Fibroblast of gingiva (primary cell): Measurements from ENCODE around the gene APOLD1.
A peak's percentile ranks its signal among the peaks of the same experiment; 100 is the strongest.
"Not testable (repeated sequence)": the region's sequence is repeated elsewhere in the genome, so short reads cannot be mapped to it uniquely, and the experiment has no call there.

ENCODE experiments used
- DNase-seq: peaks from one replicate; pipeline ENCODE4 v3.0.0-alpha.2; 2011; ENCODE audit warnings: low read depth

Gene APOLD1, protein sequence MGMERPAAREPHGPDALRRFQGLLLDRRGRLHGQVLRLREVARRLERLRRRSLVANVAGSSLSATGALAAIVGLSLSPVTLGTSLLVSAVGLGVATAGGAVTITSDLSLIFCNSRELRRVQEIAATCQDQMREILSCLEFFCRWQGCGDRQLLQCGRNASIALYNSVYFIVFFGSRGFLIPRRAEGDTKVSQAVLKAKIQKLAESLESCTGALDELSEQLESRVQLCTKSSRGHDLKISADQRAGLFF

DNA sequence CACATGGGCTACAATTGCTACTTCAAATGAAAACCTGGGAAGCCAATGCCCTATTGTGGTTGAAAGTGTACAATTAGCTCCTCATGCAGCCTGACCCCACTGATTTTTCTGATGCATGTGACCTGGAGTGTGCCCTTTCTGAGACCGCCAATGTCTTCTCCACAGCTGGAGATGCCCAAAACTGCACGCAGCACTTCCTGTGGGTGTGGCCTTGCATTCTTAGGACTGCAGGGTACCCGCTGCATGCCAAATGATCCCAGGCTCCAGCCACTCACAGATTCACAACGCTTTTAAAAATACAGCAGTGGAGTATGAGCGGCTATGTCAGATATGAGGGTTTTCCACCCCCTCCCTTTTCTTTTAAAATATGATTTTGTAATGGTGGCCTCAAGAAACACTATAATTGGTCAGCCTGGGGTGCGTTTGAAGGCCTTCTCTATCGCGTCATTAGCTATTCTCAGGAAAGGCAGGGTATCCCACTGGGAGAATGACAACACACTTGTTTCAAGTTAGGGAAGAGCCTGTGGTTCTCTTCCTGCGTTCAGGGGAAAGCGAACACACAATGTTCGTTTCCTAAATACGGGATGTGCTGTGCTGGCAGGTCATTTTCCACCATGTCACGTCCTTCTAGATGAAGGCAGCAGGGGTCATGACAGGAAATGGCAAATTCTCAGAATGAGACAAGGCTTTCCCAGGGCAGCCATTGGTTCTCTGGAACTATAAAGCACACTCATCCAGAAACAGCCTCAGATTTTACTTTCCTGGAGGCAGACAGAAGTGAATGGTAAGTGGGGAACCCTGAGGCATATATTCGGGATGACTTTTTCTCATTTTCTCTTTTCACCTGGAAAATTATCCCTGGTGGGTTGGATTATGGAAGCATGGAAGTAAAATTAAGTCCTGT lies at the start of gene APOLD1:
APOLD1 (plus strand) TSS at position 749 of the 904 bp plus-strand sequence; CDS start at position 782, 33 bp downstream.
- DNase-seq: no peak

GRCh38 chr12:12736759-12737676 lies 48.4 kb upstream of the APOLD1 start:
- DNase-seq: peak; percentile 64

DNA sequence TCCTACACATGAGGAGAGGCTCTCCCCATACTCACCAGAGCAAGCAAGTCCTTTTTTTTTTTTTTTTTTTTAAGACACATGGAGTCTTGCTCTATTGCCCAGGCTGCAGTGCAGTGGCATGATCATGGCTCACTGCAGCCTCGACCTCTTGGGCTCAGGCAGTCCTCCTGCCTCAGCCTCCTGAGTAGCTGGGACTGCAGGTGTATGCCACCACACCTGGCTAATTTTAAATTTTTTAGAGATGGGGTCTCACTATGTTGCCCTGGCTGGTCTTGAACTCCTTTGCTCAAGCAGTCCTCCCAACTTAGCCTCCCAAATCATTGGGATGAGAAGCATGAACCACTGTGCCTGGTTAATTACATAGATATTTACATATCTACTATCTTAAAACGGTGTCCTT lies 47.3 kb upstream of the APOLD1 start:
- DNase-seq: not testable (repeated sequence)

DNA sequence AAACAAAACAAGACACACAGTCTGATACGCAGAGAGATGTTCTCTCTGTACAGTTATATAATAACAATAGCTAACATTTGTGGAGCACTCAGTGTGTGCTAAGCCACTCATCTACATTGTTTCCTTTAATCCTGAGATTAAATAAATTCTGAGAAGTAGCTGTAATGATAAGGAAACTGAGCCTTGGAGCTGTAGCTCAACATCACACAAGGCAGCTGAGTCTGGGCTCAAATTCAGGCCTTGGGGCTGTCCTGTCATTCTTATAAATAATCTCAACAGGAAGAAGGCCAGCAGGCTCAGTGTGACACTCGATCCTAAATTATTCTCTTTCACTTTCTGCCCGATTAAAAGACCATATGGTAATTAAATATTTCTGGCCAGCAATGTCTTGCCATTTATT lies 43.8 kb upstream of the APOLD1 start:
- DNase-seq: peak; percentile 22

- no peak for DNase-seq
These were observed 40.7 kb upstream of the APOLD1 start for GRCh38 chr12:12744546-12745305.

DNA sequence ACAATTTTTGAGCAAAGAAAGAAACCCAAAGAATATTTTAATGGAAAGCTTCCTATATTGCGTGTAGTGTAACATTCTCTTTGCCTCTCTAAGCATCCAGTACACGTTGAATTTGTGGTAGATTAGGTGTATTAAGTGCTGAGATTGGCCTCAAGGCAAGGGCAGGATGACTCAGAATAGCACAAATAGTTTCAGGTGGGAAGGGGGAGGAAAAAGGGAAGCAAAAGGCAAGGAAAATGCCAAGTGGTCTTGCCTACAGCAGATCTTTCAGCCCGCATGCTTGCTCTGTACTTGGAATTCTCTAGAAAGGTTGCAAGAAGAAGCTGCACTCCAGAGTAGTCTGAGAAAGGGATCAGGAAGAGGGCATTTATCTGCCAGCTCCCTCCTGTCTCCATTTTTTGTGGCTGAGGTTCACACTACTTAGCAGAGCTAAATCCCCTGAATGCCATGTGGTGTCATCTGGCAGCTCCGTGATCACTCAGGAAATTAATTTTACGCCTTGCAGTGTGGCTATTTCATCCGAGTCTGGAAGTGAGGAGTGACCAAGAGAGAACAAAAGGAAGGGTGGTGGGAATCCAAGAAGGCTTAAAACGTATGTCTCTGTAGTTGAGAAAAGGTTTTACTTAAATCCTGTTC lies 39.8 kb upstream of the APOLD1 start:
- DNase-seq: no peak

DNA sequence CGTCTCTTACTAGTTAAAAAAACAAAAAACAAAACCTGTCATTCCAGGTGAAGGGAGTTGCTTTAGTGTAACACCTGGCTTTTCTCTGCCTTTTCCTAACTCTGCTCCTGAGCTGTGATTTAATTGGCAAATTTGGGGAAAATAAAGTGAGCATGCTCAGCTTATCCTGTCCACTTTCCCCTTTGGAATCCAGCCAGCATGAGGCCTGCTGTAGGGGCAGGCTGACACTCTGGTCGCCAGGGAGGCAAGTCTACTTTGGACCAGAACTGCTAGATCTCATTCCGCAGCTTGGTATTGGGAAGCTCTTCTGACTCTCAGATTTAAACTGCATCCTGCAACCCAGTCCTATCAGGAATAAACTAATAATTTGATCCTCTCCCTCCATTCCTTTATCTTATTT lies 38.2 kb upstream of the APOLD1 start:
- DNase-seq: no peak

- no peak for DNase-seq
These were observed 37.4 kb upstream of the APOLD1 start for GRCh38 chr12:12748044-12748443.

DNA sequence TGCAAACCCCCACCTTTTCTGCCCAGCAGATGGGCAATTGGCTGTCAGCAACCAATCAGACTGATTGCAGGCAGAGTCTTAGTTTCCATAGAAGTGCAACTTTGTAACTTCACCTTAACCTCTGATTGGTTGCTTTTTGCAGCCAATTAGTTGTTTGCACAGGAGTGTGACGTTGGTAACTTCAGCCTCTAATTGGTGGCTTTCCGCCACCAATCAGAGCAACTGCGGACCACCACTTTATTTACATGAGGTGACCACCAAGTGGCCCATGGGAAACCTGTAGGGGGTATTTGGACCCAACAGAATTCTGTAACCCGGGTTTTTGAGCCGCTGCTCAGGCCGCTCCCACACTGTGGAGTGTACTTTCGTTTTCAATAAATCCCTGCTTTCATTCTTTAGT lies 36.0 kb upstream of the APOLD1 start:
- peak; percentile 92 for DNase-seq

DNA sequence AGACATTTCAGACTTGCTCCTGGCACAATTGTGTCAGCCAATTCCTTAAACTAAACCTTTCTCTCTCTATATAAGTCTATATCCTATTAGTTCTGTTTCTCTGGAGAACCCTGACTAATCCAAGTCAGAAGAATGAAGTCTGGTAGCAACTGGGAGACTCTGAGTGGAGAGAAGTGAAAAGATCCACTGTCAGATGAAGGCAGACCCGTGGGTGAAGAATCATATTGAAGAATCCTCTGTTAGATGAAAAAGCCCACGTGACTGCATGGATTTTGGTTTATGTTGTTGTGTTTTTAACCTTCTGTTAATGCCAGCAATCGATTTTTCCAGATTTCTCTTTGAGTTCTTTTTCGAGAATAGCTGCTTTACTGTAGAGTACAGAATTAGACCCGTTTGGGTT lies 29.5 kb upstream of the APOLD1 start:
- no peak for DNase-seq

DNA sequence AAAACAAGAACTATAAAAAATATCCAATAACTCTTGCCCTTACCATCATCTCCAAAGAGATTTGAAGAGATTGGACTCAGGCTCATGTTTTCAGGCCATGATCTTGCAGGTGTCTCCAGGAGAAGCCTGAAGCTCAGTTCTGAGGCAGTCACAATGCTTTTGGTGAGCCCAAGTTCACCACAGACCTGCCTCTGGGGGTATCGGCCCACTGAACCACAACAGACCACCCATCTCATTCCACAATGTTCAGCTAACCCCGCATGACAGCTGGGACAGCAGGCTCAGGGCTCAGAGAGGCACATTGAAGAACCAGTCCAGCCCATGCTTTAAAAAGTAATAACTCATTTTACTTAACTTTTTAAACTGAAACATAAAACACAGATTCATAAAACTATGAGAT lies 28.3 kb upstream of the APOLD1 start:
- no peak for DNase-seq

- peak; percentile 20 for DNase-seq
These were observed 26.1 kb upstream of the APOLD1 start for GRCh38 chr12:12759234-12759915.

GRCh38 chr12:12764824-12765223 lies 20.6 kb upstream of the APOLD1 start:
- DNase-seq: no peak

- no peak for DNase-seq
These were observed 15.2 kb upstream of the APOLD1 start for GRCh38 chr12:12770262-12770661.

GRCh38 chr12:12774791-12775190 lies 10.7 kb upstream of the APOLD1 start:
- peak; percentile 83 for DNase-seq

DNA sequence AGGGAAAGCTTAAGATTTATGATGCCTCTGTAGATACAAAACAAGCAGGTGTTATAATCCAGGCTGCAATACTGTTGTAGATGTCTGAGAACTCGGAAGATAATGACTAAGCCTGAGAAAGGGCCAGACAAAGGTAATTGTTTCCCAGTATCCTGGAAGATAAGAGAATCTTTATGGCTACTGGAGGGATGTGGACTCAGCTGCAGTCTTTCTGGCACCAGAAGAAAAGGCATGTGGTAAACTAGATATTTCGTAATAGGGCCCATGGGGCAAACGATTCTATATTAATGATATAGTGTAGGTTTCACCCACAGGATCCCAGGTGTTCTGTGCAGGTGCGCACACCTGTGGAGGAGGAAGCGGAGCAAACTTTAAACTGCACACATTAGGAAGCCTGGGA lies 9.2 kb upstream of the APOLD1 start:
- DNase-seq: no peak

GRCh38 chr12:12777092-12777491 lies 8.4 kb upstream of the APOLD1 start:
- DNase-seq: no peak

DNA sequence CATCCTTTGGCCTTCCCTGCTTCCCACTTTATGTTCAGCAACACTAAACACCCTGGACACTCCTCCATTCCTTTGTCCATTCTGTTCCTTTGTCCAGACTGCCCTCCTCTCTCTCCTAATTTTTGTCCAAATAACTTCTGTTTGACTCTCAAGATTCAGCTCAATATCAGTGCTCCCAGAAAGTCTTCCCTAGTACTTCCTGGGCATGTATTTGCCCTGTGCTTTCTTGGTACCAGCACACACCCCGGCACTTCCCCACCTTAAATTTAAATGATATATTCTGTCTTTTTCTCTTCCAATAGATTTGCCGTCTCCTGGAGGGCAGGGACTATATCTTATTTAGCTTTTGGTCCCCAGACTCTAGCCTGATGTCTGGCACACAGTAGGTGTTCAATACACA lies 6.5 kb upstream of the APOLD1 start:
- DNase-seq: no peak

DNA sequence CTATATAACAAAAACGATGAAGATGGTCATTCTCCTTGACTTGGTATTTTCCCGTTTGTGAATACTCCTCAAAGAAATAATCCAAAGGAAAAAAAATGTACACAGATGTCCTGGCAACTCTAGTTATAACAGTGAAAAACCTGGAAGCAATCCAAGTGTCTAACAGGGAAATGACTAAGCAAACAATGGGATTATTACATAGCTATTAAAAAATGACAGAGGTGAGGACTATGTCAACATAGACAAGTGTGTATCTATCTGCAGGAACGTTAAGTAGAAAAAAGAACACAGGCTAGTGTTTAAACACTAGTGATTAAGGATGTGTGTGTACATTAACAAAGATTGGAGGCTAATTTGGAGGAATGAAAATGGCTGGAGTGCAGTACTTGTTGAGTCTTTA lies 5.9 kb upstream of the APOLD1 start:
- DNase-seq: peak; percentile 80

- DNase-seq: no peak
These were observed 1.3 kb upstream of the APOLD1 start for GRCh38 chr12:12784116-12784515.

GRCh38 chr12:12786351-12786705 lies 869 bp downstream of the APOLD1 start:
- peak; percentile 64 for DNase-seq
